ENCODE results near the gene SH3RF3. TPM values are rescaled to one million over a fixed set of nuclear protein-coding genes. Genes with fewer than 3 reads are reported as not detected.
"Not testable (repeated sequence)": the region's sequence is repeated elsewhere in the genome, so short reads cannot be mapped to it uniquely, and the experiment has no call there.

Gene SH3RF3
- total RNA-seq, 1 donor from 2014 or later: 12.3 TPM

GRCh38 chr2:109118321-109118720, 10.7 kb upstream of the SH3RF3 start:
- DNase-seq: no peak

- no peak for DNase-seq
These were observed 8.8 kb upstream of the SH3RF3 start for GRCh38 chr2:109120166-109120565.

GRCh38 chr2:109120686-109121085, 8.3 kb upstream of the SH3RF3 start:
- DNase-seq: not testable (repeated sequence)

- DNase-seq: no peak
These were observed 5.3 kb upstream of the SH3RF3 start for GRCh38 chr2:109123586-109124201.

GRCh38 chr2:109124982-109125592, 3.9 kb upstream of the SH3RF3 start:
- DNase-seq: no peak

- no peak for DNase-seq
These were observed 3.2 kb upstream of the SH3RF3 start for GRCh38 chr2:109125593-109126500.

GRCh38 chr2:109126501-109126860, 2.5 kb upstream of the SH3RF3 start:
- peak; percentile 32 for DNase-seq

GRCh38 chr2:109127556-109127955, 1.4 kb upstream of the SH3RF3 start:
- DNase-seq: no peak

GRCh38 chr2:109128048-109128615, 873 bp upstream of the SH3RF3 start:
- peak; percentile 63 for DNase-seq

- no peak for DNase-seq
These were observed 433 bp downstream of the SH3RF3 start for GRCh38 chr2:109129356-109129920.

GRCh38 chr2:109129921-109130722, 1.1 kb downstream of the SH3RF3 start:
- DNase-seq: peak; percentile 28

- DNase-seq: no peak
These were observed 1.7 kb downstream of the SH3RF3 start for GRCh38 chr2:109130723-109130995.

GRCh38 chr2:109131777-109132176, 2.8 kb downstream of the SH3RF3 start:
- no peak for DNase-seq

GRCh38 chr2:109132626-109133025, 3.6 kb downstream of the SH3RF3 start:
- no peak for DNase-seq

GRCh38 chr2:109133746-109134145, 4.7 kb downstream of the SH3RF3 start:
- no peak for DNase-seq

- no peak for DNase-seq
These were observed 5.8 kb downstream of the SH3RF3 start for GRCh38 chr2:109134741-109135358.

- peak; percentile 24 for DNase-seq
These were observed 6.6 kb downstream of the SH3RF3 start for GRCh38 chr2:109135359-109136197.

GRCh38 chr2:109136542-109136941, 7.5 kb downstream of the SH3RF3 start:
- DNase-seq: no peak

GRCh38 chr2:109137616-109138015, 8.6 kb downstream of the SH3RF3 start:
- DNase-seq: no peak

- DNase-seq: no peak
These were observed 9.4 kb downstream of the SH3RF3 start for GRCh38 chr2:109138449-109138848.

- no peak for DNase-seq
These were observed 10.0 kb downstream of the SH3RF3 start for GRCh38 chr2:109139002-109139401.

Data from occipital lobe (tissue), 2 donors.